GM03348 (cell line): ENCODE data around the gene VAC14.
A peak's percentile ranks its signal among the peaks of the same experiment; 100 is the strongest.

ENCODE experiments used
- DNase-seq: peaks from one replicate; pipeline ENCODE4 v3.0.0; 2012; ENCODE audit warnings: low spot score

Gene VAC14

DNA sequence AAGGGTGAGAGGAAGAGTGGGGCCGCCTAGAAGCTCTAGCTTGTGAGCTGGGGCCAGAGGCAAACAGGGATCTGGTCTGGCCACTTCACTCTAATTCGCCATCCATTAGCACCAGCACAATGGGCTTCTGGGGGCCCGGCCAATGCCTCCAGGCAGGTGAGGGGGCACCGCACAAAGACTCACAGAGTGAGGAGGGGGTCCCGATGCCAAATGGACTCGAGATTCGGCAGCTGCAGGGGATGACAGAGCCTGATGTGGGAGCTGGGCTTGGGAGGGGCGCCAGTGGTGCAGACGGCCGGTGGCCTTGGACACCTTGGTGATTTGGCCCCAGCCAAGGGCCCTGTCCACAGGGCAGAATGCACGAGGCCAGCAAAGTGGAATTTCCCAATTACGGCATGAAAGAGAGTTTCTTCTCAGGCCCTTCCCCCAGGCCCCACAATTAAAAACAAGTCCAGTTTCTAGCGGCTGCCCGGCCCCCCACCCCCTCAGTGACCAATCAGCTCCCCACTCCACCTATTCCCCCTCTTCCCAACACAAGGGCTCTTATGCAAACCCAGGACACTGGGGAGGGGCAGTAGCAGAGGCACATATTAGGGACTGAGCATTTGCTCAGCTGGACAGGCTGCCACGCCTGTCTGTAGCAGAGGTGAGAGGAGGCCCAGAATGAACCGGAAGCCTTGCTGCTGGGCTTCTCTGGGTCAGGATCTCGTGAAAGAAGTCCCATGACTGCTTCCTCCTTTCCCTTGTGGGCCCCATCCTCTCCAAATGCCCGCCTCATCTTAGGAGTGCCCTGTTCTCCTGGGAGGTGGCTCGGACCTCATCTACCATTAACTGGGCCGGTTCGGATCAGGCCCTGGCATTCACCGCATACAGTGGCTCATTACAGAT lies 75.7 kb downstream of the VAC14 start:
- DNase-seq: no peak

DNA sequence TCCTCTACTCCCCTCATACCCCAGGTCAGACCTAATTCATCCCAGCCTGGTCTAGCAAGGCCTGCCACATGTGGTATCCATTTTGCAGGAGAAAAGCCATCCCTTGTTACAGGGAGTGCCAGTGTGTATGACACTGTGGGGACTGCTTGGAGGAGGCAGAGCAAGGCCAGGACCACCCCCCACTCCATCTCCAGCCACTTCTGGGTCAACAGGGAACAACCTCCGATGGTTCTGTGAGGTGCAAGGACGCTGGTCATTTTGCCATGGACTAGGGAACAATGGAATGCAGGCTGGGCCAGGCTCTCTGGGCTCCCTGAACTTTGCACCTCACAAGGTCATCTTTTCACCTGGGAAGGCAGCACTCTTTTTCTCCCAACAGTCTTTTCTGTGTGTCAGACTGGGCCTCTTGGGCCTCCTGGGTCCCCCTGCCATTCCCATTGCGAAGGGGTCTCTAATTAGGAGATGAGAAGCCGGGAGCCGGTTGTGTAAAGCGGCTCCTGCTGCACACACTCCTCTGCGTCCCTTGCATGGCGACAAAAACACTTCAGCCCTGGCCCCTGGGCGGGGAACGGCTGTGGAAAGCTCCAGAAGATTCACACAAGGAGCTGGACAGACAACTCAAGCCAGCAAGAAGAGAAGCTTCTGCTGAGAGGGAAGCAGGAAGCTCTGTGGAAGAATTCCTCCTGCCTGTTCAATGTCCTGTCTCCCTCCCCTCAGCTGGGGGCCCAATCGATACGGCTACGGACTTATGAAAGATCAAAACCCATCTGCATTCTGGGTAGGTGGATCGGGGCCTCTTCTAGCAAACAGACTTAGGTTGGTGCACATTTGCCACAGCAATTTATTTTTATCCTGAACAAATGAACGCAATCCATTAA lies 76.6 kb downstream of the VAC14 start:
- DNase-seq: no peak

DNA sequence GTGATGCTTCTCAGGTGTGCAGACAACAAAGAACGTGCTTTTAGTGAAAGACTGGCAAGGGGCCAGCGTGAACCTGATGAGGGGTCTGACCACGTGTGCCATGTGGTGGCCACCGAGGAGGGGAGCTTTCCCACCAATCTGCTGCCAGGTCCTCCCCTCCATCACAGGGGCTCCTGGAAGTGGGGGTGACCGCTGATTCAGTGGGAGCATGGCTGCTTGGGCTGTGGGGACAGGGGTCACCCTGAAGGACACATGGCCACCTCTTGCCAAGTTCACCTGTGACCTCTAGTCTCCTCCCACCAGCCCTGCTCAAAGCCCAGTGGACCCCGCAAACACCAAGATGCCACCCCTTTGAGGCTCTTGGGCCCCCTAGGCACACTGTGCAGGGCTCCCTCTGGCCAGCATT lies 77.2 kb downstream of the VAC14 start:
- no peak for DNase-seq

DNA sequence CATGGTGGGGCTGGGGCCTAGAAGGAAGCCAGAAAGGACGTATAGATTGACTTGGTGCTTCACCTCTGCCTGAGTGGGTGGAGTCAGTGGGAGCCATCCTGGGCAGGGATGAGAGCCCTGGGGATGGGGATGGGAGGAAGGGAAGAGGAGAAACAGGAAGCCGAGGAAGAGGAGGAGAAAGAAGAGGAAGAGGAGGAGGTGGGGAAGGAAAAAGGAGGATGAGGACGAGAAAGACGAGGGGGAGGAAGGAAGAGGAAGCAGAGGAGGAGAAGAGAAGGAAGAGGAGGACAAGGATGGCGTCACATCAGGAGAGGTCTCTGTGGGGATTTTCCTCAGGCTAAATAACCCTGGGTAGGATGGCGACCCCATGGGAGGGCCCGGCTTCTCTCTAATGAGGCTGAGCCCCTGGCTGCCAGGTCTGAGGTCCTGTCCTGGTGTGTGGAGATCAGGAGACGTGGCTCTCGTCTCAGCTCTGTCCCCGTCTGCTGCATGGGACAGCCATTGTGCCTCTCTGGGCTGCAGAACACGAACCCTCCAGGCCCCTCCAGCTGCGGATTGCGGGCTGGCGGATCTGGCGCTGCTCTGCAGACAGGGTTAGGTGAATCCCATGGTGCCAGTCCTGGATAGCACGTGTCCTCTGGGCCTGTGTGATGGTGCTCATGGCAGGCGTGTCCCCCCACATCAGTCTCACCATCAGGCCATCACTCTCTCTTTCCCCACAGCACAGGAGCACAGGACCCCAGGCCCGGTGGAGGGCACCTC lies 79.6 kb downstream of the VAC14 start:
- DNase-seq: no peak

DNA sequence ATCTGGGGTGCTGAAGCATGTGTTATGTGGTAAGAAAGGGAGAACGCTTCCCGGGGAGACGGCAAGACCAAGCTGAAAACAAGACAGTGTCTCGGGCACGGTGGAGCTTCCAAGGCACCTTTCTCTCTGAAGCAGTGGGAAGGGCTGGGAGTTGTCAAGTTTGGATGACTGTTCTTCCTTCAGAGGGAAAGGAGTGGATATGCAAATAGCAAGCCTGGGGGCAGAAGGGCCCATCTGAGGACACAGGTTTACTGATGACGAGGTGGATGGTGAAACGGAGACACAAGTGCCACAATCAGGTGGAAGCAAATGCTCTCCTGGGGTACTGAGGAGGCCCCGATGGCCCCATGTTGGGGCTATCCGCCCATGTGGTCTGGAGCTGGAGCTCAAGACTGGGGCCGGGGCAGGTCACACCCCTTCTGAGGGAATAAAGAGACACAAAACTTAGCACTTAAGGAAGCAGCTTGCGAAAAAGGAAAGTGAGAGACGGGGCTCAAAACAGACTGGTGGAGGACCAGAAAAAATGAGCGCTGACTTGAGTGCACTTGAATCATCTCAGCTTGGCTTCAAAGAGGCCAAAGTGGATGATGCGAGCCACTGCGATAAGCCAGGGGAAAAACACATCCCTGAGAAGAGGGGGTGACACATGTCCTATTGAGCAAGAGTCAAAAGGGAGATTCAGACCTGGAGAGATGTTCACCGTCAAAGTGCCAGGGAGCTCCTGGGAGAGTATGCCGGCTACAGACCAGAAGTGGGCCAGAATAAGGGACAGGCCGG lies 80.3 kb downstream of the VAC14 start:
- no peak for DNase-seq

DNA sequence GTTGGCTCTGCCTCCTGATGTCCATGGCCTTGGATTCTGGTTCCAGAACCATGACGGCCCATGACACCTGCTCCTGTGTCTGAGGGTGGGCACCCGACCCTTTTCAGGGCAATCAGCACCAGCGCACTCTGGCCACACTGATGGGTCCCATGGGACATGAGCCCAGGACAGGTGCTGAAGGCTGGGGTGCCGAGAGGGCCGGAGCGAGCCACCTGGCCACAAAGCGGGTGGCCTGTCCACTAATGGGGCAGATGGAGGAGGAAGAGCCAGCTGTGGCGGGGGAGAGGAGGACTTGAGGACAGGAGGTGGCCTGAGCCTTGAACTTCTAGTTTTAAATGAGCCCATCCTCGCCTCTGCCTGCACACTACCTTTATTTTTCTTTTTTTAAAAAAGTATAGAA lies 83.9 kb downstream of the VAC14 start:
- DNase-seq: no peak

DNA sequence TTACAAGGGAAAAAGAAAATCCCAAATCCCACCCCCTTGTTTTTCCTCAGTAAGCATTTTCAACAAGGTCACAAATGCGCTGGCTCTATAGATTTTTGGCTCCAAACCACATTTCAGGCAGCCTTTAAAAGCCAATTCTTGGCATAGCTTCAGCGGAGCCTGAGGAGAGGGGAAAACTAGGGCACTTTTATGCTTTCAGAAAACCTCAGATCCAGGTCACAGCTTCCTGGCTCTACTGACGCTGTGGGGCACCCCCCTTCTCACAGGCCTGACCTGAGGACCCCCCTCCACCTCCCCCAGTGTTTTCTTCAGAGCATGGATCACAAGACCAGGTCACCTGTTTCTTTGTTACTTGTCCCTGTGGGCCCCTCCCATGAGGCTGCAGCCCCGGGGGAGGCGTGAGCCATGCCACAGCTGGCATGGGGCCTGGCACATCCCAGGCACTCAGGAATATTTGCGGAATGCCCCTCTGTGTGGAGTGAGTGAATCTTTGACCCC lies 85.0 kb downstream of the VAC14 start:
- DNase-seq: no peak

DNA sequence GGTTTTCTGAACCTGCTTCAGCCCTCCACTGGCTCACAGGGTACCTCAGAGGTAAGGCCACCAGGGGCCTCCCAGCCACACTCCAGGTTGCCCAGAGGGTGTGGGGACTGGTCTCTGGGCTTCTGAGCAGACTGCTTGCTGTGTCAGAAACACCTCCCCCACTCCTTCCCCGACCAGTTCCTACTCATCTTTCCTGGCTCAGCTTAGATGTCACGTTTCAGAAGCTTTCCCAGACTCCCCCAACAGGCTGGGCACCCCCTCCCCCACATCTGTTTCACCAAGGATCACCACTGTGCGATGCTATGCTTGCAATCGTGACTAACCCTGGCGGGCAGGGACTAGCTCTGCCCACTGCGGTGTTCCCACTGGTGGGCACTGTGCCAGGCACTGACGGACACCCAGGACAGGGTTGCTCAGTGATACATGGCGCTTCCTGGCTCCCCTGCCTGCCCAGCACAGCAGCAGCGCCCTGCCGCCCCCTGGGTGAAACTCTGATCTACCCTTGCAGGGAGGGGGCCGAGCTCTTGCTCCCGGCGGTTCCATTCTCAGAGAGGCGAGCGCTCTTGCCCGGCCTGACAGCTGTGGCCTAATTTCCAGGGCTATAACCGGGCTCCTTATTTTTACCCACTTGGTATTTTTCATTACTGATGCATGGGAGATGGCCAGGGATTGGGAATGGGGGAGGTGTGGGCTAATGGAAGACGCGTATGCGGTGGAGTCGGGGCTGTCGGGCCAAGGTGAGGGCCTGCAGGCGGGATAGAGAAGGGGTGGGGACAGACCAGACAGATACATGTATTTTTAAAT lies 85.7 kb downstream of the VAC14 start:
- DNase-seq: peak; percentile 92

DNA sequence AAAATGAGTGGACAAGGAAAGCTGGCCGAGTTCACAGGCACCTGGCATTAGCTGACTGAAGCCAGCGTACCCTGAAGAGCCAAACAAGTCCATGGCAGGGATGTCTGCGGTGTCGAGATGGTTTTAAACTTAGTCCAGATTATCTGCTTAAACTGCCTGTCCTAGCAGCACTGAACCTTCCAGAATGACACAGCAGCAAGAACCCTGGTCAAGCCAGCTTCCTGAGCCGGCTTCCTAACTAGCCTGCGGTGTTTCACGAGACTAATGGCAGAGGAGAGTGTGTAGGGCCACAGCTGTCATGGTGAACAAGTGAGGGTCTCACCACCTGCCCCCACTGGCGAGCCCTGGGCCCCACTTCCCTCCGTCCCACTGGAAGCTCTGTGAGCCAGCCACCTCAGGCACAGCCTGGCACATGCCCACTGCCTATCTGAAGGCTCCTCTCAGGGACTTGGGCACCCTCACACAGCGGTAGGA lies 86.3 kb downstream of the VAC14 start:
- no peak for DNase-seq

DNA sequence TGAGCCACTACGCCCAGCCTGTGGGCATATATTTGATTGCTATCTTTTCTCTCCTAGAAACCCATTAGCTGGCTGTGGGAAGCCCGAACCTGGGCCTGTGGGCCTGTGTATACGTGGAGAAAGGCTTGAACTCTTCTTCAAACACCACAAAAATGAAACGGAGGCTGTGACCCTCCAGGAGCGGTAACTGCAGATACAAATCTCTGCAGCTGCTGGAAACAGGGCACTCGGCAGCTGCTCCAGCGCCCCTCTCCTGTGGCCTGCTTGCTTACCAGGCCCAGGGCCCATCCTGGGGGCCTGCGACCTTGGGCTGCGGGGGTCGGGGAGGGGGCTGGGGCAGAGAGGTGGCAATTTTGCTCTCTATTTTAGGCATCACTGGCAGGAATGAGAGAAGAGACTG lies 87.1 kb downstream of the VAC14 start:
- no peak for DNase-seq

DNA sequence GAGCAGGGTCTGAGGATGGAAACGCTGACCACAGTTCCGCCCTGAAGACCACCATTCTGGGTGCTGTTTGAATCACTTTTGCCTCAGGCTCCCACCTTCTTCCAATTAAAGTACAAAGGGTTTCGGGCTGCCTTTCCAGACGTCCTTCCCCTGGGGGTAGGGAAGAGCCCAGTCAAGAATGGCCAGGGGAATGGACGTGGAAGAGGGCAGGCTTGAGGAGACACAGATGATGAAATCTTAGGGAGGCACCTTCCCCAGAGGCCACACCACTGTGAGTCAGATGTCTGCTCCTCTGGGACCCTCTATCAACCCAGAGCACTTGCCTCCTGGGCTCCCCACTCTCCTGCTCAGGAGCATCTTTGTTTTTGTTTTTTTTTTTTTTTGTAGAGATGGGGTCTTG lies 87.6 kb downstream of the VAC14 start:
- peak; percentile 45 for DNase-seq

DNA sequence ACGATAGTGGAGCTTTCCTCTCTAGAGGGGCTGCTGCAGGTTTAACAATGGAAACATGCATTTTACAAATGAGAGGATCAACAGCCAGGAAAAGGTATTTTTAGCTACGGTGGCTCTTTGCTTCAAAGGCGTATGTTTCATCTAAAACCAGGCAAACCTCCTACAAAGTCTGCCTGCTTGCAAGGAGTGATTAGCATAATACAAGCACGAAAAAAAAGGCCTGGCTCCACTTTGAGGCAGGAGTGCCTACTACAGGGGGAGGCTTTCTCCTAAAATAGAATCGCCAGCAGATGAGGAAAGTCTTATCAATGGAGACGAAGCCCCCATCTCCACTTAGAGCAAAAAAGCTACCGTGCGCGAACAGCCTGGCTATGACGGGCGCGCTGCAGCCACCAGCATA lies 88.0 kb downstream of the VAC14 start:
- no peak for DNase-seq

DNA sequence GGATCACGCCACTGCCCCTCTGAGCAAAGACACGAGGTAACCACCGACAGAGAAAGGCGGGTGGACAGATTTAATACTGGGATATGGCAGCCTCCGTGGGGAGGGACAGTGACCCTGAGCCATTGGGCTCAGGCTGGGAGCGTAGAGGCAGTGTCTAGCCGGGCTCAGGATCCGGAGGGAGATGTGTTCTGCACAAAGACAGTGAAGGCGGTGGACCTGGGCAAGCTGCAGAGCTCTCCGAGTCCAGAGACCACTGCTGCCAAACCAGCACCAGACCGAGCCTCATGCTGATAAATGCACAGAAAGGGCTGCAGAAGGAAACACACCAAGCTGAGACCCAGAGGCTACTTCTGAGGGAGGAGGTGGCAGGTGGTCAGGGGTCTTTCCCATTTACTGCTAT lies 88.6 kb downstream of the VAC14 start:
- DNase-seq: no peak

DNA sequence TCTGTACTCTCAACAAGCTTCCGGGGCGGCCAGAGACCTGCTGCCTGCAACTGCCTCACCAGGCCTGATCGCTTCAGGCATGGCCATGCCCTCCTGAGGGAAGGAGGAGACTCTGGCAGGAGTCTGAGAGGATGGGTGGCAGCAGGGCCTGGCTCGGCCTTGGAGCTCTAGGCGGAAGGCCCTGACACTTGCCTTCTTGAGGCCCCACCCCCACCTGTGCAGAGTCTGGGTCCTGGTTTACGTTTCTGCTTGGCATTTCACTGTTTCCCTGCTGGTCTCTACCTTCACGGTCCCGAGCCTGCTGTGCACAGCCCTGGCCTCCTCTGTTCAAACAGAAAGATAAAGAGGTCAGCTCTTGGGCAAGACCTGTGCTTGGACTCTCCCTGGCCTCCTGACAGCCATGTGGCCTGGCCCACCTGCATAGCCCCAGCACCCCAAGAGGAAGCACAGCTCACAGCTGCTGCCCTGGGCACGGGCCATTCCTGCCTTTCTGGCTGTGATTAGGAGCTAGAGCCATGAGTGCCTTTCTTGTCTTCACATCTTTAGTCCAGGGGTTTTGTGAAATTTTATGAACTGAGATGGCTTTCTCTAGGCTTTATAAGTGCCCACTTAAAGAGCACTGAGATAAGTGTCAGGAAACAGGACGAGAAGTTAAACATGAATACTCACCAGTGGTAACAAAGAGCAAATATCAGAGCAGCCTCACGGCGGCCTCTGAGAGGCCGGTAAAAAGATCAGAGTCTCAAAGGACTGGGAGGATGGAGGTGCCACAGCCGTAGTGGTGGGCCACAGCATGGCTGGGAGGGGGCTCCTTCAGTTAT lies 89.5 kb downstream of the VAC14 start:
- DNase-seq: no peak

DNA sequence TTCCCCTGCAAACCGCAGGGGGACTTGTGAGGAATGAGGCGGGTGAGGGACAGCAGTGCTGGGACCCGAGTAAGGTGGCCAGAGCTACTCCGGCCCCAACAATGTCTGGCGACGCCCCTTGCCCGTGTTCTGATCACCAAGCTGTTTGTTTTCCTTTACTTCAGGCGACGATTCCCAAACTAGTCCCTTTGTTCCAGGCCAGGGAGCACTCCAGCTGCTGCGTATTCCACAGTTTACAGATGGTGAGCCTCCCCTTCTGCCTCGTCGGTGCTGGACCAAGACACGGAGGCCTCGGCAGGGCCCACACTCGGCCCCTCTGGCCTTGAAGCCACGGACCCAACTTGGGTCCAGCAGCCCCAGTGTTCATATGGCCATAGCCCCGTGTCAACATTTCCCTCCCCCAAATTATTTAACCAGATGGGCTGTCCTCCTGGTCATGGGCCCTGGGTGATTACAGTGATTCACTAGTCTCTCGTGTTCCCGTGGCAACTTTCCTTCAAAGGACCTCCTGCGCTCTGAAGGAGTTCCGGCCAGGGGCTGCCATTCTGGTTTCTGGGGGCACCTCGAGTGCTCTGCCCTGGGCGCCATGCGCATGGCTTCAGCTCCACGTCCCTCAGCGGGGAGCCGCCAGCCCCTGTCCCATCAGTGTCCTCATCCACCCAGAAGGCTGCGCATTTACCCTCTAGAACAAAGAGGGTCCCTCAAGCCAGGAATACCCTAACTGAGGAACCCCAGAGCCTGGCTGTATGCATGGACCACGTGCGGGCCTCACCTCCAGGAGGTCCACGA lies 90.3 kb downstream of the VAC14 start:
- no peak for DNase-seq

DNA sequence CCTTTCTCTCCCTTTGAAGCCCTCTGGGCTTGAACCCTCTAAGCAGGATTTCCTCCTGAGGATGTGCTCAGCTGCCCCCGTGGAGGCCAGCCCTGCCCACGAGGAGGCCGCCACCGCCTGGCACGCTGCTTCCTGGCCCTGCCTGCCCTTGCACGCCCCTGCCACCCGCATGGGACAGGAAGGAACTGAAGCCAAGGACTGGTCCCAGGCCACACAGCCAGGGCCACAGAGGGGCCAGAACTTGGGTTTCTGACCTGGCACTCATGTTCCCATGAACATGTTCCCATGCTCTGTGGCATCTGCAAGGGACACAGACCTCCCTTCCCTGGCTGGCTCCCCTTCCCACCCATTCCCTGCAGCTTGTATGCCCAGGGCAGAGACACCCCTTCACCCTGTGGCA lies 91.0 kb downstream of the VAC14 start:
- DNase-seq: no peak

DNA sequence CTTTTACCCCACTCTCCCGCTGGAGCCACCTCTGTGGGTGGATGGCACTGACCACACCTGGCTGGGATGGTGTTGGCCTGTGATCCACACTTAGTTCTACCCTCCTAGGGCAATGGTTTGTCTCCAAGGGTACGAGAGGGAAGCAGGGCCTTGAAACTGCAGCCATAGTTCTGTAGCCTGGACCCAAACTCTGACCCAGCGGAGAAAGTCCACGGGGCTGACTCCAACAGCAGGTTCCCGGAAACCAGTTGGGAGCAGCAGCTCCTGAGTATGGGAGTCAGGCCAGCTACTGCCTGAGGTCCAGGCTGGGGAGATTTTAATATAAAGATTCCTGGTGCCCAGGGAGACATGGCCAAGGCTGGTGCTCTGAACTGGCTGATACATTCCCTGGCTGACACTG lies 91.5 kb downstream of the VAC14 start:
- no peak for DNase-seq

DNA sequence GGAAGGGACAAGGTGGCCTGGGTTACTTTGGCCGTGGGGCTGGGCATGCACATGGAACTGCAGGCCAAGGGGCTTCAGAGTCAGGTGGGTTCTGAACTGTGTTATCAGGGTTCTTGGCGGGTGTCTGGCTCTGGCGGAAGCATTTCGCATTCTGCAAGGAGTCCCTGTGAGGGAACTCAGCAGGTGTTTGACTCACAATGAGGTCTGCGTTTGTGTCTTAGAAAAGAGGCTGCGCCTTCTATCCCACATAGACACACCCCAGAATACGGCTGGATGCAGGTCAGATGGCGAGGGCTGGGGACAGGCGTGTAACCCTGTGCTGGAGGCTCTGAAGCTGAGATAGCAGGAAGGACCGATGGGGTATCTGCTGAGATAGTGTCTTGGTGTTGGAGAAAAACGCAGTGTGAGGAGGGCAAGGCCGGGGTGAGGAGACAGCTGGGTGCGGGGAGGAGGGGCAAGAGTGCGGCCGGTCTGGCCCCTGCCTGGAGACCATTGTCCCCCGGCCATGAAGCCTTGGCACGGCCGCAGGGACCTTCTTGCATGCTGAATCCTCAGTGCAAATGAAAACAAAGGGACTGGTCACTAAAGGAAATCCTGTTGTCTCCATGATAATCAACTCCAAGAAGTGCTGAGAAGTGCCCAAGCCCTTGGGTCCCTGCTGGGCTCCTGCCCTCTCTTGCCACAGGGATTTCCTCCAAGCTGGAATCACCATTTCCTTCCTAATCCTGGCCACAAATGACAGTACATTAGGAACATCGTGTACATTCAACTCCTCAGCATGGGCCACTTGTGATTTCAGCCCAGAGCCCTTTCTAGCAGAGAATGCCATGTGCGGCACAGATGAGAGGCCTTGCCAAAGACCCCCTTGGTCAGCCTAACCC lies 92.4 kb downstream of the VAC14 start:
- DNase-seq: no peak
